ENCODE results near the gene FOXRED2.

Gene FOXRED2

GRCh38 chr22:36449596-36450175, 57.2 kb downstream of the FOXRED2 start:
- no peak for DNase-seq (ENCODE audit: low read depth)

GRCh38 chr22:36447632-36448031, 59.2 kb downstream of the FOXRED2 start:
- no peak for DNase-seq (ENCODE audit: low read depth)

- DNase-seq (ENCODE audit: low read depth): no peak
Measured at GRCh38 chr22:36445158-36445668, 61.6 kb downstream of the FOXRED2 start.

GRCh38 chr22:36443198-36443770, 63.6 kb downstream of the FOXRED2 start:
- DNase-seq (ENCODE audit: low read depth): no peak

GRCh38 chr22:36442506-36443197, 64.2 kb downstream of the FOXRED2 start:
- no peak for DNase-seq (ENCODE audit: low read depth)

- DNase-seq (ENCODE audit: low read depth): no peak
Measured at GRCh38 chr22:36440429-36441002, 66.3 kb downstream of the FOXRED2 start.

GRCh38 chr22:36439481-36440271, 67.2 kb downstream of the FOXRED2 start:
- no peak for DNase-seq (ENCODE audit: low read depth)

All from CMK (cell line).